ENCODE results near the gene TSPAN9.

The TSPAN9 gene

DNA sequence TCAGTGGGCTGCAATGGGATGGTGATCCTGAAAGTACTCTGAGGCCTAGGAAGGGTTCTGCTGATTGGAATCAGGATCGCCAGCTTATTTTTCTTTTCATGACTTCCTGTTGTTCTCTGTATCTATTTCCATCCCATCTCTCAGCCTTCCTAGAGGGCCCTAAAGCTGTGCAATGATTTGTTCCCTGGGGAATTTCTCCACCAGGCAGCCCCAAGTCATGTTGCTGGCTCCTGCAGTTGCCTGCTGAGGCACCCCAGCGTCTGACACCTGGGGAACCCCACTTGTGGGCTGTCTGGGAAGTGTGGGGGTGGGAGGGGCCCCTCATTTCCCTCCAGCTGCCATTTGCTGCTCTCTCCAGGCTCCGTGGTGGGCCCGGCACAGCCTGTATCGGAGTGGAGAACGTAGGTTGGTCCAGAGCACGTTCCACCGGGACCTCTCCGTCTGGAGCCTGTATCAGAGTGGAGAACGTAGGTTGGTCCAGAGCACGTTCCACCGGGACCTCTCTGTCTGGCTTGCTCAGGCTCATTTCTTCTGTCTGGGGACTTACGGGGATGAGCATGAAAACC, 138.3 kb downstream of the TSPAN9 start:
- DNase-seq, result no peak

DNA sequence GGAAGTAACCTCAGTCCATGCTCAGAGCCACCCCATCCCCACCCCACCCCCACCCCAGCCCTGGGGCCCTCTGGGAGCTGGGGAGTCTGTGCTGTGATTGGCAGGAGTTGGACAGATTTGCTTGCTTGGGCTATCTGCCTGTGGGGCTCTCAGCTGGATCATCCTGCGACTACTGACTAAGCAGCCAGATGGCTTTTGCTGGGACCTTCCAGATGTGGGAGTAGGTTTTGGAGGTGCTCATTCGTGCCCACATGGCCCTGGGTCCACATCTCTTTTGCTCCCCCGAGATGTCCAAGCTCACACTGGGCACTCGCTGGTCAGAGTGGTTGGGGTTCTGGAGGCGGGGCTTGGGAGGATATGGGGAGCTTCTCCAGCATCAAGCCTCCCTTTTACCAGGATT, 138.9 kb downstream of the TSPAN9 start:
- no peak for DNase-seq

GRCh38 chr12:3216726-3217682, 139.8 kb downstream of the TSPAN9 start:
- DNase-seq, result no peak

DNA sequence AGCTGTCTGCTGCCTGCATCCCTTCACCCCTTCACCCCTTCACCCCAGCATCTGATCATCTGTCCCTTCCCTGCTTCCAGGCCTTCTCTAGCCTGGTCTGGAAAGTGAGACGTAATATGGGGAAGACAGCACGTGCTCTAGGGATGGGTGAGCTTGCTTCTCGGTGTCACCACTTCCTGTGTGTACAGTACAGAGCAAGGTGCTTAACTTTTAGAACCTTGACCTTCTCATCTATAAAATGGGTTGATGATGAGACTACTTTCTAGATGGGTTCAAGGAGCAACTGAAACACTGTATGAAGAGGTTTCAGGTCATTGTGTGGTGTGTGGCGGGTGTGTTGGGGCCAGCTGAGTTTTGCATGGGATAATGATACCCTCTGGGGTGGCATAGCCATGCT, 140.5 kb downstream of the TSPAN9 start:
- no peak for DNase-seq

GRCh38 chr12:3218228-3219171, 141.3 kb downstream of the TSPAN9 start:
- no peak for DNase-seq

GRCh38 chr12:3219233-3219632, 142.1 kb downstream of the TSPAN9 start:
- no peak for DNase-seq

- no peak for DNase-seq
These were observed 143.5 kb downstream of the TSPAN9 start for GRCh38 chr12:3220382-3221321.

- DNase-seq, result no peak
These were observed 145.1 kb downstream of the TSPAN9 start for GRCh38 chr12:3222306-3222705.

DNA sequence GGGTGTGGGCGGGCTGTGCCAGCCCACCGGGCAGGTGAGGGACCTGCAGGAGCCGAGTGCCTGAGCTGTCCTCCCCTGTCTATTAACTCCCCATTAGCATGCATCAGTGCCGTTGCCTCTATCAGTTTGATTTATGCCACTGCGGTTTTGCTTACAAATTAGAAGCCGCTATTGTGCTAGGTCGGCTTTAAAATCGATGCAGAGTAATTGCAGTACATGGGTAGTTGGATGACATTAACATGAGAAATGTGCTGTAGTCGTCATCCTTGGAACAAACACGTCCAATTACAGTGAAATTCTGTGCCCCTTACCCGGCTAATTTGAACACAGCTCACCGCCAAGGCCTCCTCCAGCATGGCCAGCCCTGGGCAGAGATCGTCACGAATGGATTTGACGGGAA, 145.8 kb downstream of the TSPAN9 start:
- no peak for DNase-seq

- DNase-seq, result no peak
These were observed 146.7 kb downstream of the TSPAN9 start for GRCh38 chr12:3223601-3224529.

DNA sequence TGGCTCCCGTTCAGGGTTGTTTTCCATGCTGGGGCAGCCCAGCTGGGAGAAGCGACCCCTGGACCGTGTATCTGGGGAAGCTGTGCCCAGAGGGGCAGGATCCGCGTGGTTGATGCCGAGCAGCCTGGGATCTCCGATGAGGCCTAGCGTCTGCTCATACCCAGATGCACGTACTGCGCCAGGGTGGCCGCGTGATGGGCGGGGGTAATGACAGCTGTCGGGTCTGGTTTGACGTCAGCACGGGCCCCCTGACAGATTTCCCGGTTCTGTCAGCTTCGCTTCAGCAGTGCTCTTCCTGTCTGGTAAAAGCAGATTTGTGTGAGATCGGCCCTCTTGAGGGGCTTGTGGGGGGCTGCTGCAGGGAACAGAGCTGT, 147.3 kb downstream of the TSPAN9 start:
- no peak for DNase-seq

- DNase-seq, result no peak
These were observed 148.1 kb downstream of the TSPAN9 start for GRCh38 chr12:3225154-3225795.

DNA sequence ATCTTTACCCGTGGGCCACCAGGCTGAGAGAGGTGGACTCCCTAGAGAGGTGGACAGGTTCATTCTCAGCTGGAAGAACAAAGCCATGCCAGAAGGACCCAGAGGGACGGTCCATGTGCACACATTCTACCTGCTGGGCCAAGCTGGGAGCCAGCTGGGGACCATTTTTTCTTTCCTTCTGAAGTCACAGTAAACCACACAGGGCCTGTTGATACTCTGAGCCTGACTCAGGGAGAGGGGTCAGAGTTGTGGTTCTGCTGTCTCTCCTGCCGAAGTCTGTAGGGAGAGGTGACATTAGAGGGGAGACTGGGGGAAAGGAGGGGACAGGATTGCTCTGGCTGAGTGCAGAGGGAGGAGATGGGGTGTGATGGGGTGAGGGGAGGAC, 148.6 kb downstream of the TSPAN9 start:
- DNase-seq, result no peak

DNA sequence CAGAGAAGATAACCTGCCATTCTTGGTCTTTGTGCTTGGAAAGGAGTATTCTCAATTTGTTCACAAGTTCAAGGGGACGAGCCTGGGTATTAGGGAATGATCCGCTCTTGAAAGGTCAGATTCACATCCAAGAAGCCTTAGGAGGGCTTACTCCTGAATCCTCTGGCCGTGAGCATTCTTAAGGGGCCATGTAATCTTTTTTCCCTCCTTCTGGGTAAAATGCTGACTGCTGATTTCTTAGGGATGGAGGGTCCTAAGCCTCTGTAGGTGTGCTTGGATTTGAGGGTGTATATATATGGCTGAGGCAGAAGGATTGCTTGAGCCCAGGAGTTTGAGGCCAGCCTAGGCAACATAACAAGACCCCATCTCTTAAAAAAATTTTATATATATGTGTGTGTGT, 149.1 kb downstream of the TSPAN9 start:
- DNase-seq, result no peak

DNA sequence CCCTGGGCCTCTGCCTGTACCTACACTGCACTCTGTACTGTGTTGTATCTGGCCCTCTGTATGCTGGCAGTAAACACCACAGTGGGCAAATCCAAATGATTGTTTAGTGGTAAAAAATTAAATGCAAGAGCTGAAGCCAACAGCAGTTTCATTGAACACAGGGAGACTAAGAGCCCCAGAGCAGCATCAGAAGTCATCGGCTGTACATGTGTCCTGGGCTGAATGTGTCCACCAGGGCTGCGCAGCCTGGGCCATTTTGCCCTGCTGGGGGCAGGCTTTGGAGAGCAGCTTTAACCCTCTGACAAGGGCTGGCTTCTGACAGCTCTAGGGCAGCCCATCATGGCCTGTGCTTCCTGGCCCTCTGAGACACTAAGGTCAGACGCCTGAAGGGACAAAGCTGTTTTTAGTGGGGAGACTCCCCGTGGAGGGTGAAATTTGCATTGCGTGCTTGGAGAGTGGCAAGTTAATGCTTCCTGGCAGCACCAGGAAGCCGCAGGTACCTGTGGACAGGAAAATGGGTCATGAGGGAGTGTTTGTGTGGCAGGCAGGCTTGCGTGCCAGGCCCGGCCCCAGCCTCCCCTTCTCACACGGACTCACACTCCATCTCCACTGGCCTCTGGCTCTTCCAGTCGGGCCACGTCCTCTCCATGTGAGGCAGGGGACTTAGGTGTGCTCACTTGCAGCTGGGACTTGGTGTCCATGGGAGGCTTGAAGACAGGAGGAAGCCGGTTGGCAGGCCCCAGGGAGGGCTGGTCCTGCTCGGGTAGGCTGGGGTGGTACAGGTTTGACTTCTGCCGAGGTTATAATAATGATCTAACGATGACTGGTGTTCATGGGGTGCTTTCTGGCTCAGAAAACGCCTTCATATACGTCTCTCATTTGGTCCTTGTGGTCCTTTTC, 150.1 kb downstream of the TSPAN9 start:
- DNase-seq, result no peak

- no peak for DNase-seq
These were observed 151.4 kb downstream of the TSPAN9 start for GRCh38 chr12:3228552-3228951.

- DNase-seq, result no peak
These were observed 152.4 kb downstream of the TSPAN9 start for GRCh38 chr12:3229577-3229976.

- DNase-seq, result no peak
These were observed 153.7 kb downstream of the TSPAN9 start for GRCh38 chr12:3230758-3231375.

DNA sequence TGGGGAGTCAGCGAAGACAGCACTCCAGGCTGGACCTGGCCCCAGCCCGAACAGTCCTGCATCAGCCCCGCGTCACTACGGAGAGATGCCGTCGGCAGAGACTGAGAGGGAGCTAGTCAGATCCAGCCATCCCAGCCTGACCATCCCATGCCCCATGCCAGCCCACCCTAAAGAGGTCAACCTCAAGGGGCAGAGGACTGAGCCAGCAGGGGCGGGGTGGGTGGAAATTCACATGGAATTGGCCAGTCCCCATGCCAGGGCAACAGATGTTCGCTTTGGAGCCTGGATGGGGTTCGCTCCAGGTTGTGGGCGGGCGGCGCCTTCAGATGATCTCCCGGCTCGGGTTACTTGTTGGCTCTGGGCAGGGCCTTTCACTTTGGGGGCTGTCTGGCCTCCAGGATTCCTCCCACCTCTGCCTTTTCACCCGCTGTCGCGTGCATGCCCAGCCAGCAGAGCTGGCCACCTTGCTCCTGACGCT, 154.3 kb downstream of the TSPAN9 start:
- DNase-seq, result no peak
